ENCODE results near the gene CACNB3.

The CACNB3 gene

DNA sequence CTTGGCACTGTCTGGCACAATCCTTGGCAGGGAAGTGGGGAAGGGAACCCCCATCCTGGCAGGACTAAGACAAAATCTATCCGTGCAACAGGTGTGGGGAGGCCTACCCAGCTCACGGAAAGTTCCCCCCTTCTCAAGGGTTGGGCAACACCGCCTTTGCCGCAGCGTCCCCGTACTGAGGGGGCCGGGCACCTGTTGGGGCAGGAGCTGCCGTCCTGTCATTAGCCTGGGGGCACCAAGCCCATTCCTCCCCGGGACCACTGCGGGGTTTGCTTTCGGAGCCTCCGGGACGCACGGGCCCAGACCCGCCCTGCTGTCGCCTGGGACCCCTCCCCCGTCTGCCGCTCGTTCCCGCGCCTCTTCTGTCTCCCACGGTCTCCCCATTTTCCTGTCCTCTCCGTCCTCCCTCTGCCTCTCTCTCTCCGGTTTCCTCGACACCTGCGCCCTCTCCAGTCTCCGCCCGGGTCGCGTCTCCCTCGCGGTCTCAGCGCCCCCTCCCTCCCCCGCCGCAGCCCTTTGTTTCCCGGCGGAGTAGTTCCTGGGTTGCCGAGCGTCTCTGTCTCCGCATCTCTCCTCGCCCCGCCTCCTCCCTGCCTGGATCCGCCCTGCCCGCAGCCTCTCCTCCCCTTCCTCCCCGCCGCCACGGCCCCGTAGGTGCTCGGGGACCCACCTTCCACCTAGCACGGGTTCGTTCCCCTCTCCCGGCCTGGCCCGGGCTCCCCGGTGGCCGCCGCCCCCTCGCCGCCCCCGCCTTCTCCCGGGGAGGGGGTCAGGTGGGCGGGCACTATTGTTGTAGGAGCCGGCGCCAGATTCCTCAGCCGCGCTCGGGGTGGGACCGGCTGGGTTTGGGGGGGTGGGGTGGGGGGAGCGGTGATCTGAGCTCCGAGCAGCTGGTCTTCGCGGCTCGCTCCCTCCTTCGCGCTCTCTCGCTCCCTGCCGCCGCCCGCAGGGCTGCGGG lies at the start of gene CACNB3:
CACNB3 (plus strand) TSS at position 624 of the 958 bp plus-strand sequence. CDS start 434 bp downstream, outside the sequence.
- DNase-seq (ENCODE audit: low read depth) = no peak

DNA sequence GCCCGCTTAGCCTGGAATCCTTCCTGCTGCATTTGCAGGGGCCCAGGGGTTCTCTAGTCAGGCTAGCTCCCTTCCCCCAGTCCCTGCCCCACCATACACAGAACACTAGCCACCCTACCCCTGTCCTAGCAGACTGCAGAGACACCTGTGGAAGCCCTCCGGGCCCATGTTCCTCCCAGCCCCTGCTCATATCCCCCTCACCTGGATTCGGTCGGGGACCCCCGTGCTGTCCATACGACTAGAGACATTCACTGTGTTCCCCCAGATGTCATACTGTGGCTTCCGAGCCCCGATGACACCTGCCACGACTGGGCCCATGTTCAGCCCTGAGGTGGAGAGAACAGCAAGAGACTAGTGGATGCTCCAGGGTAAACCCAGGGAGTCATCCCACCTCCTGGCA lies 49.6 kb upstream of the CACNB3 start:
- DNase-seq (ENCODE audit: low read depth) = no peak

DNA sequence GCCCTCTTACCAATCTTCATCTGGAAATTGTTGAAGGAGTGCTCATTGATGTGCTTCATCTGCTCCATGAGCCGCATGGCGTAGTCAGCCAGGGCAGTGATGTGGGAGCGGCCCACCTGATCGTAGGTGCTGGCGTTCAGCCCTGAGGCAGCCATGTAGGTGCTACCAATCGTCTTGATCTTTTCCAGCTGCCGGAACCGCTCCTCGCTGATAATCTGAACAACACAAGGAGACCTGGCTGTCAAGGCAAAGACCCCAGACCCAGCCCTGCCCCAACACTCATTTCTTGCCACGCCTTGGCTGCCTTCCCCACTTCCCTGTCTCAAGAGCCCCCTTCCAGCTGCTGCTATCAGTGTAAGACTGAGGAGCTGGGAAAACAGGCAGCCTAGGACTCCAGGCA lies 47.5 kb upstream of the CACNB3 start:
- DNase-seq (ENCODE audit: low read depth) = no peak

DNA sequence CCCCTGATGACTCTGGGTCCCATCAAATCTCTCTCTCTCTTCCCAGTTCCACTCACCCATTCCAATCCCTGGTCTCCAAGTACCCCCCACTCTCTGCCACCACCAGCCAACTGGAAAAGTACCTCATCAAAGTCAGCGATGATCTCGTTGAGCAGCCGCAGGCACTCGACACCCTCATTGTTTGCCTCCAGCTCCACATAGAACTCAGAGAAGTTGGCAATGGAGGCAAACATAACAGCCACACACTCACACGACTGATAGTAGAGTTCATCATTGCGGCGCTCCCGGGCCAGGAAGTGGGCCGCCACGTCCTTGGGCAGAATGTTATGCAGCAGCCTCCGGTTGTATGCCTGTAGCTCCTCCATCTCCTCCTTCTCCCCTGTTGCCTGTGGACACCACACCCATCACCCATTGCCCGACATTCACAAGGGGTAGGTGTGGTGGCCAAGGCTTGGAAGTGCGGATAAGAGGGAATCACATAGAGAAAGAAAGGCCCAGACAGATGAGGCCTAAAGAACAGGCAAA lies 46.6 kb upstream of the CACNB3 start:
- no peak for DNase-seq (ENCODE audit: low read depth)

DNA sequence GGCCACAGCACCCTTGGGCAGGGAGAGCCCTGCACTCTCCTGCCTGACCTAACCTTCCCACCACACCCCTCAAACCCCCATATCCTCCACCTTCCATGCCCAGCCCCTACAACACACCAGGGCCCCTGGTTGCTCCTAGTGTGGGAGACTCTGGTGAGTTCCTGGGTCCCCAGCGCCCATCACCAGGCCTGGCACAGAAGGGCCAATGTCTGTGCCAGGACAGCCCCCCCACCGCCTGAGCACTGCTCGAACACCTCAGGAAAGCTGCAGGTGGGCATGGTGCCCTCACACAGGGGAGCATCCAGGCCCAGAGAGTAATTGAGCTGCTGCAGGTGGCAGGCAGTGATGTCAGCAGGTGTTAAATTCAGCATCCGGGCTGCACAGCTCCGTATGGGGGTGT lies 44.6 kb upstream of the CACNB3 start:
- DNase-seq (ENCODE audit: low read depth) = no peak

DNA sequence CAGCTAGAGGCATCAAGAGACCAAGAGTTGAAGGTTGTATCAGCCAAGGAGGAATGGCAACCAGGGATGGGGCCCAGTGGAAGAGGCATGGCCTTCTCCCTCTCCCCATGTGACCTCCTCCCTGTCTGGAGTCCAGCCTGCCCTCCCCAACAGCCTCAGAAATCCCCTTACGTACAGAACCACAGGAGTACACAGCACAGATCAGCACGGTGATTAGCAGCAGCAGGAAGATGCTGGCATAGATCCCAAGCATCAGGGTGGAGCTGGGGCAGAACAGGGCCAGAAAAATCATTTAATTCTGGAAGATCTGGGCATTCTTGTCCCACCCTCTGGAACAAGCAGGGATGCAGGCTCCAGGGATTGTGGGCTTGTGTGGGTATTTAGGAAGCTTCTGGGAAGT lies 43.8 kb upstream of the CACNB3 start:
- DNase-seq (ENCODE audit: low read depth) = no peak

DNA sequence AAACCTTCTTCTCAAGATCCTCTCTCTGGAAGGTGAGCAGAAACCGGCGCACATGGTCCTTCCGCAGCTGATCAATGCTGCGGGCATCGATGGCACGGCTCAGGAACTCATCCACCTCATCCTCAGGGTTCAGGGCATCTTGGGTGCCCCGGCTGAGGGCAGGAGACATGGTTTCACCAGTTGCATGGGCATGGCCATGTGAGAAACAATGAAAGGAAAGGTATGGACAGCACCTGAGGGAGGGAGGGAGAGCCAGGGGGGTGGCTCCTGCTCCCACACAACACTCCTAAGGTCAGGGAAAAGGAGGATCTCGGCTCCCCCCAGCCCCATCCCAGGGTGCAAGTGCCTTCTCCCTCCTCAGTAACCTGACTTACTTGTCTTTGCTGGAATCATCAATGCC lies 43.0 kb upstream of the CACNB3 start:
- DNase-seq (ENCODE audit: low read depth) = no peak

DNA sequence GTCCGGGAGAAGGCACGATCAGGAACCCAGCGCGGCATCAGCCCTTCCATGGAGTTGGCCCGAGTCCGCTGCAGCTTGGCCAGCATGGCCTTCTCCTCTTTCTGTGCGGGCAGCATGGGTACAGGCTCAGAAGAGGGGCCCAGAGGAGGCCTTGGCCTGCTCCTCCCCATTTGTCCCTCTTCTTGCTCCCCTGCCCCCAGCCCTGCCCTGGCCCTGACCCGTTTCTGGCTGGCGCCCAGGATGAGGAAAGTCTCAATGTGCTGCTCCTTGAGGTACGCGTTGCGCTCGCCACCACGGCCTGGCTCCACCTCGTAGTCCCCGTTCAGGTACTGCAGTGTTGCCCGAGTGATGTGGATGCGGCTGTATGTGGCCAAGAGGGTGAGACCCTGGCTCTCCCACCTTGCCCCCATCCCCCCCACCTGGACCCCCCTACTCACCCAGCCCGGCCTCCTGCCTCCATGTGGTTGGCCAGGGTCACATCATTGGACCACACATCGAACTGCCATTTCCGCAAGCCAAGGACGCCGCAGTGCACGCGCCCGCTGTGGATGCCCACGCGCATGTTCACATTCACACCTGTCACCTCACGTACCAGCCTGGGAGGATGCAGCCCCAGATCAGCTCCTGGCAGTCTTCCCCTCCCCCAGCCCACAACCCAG lies 42.2 kb upstream of the CACNB3 start:
- no peak for DNase-seq (ENCODE audit: low read depth)

DNA sequence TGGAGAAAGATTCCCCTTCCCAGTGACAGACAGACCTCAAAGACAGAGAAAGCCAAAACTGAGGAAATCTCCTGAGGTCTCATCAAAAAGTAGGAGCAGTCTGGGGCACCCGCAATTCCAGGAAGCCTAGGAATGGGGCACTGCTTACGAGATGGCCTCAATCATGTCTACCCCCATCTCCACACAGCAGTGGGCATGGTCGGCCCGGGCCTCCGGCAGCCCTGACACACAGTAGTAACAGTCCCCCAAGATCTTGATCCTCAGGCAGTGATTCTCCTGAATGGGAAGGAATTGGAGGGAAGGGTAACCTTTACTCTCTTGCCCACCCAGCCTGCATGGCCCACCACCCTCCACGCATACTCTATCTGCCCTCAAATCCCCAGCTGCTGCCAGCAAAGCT lies 41.3 kb upstream of the CACNB3 start:
- DNase-seq (ENCODE audit: low read depth) = no peak

DNA sequence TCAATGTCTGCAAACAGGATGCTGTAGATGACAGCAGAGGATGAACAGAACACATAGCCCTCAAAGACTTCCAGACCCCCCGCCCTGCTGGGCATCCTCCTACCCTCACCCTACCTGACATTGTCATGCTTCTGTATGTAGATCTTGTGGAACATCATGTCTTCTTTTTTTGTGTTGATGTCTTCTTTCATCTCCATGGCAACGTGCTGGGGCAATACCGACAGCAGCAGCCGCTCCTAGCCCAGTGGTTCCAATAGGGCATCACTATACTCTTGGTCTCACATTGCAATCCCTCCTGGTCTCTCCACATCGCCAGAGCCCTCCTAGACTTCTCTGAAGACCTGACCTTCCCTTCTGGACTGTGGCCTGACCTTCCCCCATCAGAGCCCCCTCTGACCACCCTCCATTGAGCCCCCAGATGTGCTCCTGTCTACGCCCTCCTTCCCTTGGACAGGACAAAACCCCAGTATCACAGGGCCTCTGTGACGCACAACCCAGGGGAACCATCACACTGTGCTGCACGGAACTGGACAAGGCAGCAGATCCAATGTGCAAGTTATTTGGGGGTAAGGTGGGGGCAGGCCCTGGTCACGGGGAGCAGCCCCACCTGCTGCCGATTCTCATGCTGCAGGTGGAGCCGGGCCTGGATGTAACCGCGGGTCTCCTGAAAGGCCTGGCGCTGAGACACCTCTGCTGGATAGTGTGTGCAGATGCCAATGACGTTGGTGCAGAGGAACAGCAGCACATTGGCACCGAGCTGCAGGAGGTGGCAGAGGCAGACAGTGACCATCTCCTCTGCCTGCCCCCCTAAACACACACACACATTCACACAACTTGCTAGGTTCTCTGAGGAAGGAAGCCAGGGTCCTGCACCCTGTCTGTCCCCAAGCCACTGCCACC lies 40.5 kb upstream of the CACNB3 start:
- DNase-seq (ENCODE audit: low read depth) = no peak

DNA sequence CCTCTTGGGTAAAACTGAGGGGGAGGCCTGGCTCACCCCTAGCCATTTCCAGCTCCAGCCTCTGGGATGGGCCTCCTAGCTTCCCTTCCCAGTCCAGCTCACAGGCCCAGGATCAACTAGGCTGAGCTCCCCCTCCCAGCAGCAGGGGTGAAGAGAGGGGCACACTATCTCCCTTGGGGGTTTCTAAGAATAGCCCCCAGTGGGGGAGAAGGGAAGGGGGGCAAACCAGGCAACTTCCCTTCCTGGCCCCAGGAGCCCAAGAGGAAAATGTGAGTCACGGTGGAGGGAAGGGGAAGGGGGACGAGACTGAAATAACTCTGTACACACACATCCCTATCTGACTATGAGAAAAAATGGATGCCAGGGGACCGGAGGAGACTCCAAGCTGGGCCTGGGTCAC lies 38.4 kb upstream of the CACNB3 start:
- DNase-seq (ENCODE audit: low read depth) = peak; percentile 32

DNA sequence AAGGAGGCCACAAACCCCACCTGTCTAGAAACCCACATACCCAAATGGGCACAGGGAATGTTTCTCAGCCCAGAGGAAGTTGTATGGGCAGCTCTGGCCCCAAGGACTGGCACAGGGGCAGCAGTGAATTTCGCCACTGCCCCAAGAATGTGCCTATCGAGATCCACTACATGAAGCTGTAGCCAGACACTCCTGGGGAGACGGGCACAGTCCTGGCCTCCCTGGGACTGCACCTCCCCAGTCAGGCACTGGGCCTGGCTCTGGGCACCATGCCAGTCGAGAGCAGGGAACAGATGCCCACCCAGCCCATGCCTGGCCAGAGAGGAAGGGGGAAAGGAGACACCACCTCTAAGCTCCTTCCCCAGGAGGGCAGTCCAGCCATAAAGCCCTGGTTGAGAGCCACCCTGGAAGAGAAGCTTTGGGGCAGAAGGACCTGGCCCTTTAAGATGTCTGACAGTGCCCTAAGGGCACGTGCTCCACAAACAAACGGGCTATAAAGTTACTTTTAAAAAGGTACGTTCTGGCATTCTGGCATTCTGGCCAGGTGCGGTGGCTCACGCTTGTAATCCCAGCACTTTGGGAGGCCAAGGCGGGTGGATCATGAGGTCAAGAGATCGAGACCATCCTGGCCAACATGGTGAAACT lies 37.8 kb upstream of the CACNB3 start:
- no peak for DNase-seq (ENCODE audit: low read depth)

DNA sequence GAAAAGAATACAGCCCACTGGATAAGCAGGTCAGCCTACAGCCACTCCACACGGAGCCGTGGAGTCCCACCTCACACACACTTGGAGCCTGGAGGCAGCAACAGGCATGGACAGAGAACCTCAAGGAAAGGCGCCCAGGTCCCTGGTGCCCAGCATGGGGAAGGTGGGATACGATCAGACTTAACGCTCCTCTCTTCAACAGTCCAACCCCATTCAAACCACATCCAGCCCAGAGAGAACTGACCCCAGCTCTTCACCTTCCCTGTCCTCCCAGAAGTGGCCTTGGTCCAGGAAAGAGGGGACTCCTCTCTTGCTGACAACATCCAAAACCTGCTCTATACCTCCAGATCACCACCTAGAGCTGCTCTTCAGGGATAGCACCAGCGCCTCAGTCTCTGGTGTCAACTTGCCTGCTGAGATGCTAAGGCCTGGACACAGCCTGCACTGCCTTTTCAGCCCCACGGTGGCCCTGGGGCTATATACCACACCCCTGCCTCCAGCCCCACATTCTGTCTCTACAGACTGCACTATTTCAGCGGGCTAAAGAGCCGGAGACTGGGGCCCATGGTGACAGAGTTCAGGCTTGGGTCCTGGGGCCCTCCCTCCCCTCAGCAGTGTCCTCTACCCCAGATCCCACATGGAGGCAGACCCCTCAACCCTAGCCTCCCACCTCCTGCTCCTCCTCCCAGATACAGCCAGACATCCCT lies 36.4 kb upstream of the CACNB3 start:
- DNase-seq (ENCODE audit: low read depth) = no peak

DNA sequence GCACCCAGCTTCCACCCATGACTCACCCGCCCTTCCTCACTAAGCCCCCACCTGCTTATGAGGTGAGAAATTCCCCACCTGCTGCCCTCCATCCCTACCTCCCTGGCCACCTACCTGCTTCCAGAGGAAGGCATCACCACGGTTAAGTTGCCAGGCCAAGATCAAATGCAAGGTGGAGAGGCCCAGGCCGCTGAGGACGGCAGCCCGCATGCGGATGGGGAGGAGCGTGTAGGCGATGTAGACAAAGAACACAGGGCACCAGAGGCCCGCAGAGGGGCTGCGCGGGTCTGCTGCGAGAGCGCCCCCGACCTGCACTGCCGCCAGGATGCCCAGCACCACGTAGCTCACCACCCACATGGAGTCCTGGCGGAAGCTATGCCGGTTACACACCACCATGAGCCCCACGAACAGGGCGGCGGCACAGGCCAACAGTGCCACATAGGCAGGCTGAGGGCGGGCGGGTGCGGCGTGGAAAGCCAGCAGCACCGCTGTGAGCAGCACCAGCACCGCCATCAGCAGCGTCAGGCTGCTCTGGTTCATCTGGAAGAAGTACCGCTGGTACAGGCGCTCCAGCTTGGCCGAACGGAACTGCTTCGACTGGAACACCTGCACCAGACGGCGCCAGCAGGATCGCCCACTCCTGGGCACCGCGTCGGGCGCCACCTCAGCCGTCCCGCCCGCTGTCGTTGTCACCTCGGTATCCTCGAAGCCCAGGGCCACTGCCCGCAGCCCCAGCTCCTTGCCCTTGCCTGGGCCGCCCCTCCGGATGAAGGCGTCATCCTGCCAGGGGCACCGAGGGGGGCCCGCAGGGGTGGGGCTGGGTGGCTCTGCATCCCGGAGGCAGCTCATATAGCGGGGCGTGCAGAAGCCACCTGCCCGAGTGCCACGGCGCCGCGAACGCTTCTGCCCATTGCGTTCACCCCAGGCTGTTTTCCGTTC lies 35.6 kb upstream of the CACNB3 start:
- no peak for DNase-seq (ENCODE audit: low read depth)

DNA sequence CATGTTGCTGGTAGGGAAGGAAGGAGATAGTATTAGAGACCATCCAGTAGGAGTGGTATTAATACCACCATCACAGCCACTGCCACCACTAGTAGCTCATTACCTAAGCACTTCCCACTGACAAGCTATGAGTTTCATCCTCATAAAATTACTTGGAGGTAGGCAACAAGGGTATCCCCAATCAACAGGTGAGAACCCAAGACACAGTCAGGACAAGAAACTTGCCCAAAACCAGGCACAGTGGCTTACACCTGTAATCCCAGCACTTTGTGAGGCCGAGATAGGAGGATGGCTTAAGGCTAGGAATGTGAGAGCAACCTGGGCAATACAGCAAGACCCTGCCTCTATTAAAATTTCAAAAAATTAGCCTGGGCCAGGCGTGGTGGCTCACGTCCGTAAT lies 34.9 kb upstream of the CACNB3 start:
- no peak for DNase-seq (ENCODE audit: low read depth)

DNA sequence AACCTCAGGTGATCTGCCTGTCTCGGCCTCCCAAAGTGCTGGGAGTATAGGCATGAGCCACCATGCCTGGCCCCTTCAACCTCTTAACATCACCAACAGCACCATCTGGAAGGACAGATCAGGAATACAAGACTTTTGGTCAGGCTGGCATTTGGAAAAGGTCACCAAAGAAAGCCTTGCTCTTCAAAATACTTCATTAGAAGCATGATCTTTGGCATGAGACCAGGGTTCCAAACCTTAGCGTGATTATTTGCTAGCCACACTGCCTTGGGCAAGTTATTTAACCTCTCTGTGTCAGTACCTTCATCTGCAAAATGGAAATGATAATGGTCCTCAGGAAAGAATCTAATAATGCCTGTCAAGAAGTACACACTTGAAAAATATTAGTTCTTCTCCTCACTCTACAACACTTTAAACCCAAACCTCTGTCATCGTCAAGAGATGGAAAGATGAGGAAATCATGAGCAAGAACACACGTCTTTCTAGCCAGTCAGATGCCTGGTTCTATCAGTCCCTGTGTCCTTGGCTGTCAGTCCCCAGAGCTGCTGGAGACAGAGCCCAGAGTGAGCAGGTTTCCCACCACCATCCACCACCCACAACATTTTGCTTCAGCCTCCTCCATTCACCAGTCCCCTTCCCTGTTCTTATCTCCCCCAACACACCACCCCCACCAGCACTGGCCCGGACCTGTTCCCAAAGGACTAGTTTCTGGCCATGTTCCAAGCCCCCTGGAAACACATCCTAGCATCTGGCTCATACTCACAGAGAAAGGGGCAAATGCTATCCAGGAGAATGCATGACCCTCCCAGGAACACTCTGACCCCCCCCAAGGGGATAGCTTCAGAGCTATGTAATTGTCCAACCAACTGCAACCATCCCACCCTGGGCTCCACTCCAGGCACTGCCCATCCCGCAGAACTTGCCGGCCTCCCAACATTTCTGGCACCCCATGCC lies 31.4 kb upstream of the CACNB3 start:
- DNase-seq (ENCODE audit: low read depth) = no peak

DNA sequence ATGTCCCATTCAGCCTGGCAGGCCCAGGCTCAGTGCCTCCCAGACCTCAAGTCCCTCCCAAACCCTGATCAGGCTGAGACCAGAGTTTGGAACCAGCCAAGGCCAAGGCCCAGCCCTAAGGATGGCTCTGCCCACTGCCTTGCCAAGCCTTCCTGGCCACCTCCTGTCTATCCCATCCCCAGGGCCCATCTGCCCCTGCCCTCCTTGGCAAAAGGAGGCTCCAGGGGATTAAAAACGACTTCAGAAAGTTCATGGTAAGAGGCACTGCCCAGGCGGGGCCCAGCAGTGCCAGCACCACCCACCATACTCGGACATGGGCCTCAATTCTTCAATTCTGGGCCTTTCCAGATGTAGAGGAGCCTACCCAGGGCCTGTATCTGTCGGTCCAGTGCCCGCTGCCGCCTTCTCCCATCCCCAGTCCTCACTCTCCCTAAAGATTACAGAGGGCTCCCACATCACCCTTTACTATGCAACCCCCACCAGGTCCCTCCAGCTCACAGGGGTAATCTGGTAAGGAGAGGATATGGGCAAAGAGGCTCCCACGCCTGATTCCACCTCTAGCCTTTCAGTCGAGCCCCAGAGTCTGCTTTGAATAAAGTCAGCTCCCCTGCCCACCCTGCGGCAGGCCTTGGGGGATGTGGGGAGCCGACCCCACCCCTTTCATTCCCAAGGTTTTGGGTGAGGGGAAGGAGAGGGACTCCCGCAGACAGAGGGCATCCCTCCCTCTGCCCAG lies 30.3 kb upstream of the CACNB3 start:
- DNase-seq (ENCODE audit: low read depth) = no peak

DNA sequence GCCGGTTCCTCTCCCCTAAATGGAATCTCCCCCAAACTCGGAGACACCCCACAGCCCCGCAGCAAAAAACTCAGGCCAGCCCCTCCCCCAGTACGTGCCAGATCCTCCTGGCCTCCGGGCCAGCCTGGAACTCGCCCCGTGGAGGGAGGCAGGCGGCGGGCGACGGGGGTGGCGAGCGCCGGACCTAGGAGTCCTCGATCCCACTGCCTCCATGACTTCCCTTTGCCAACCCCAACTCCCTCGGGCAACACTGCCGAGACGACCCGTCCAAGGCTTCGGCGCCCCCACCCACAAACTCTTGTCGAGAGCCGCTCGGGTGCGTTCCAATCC lies 29.8 kb upstream of the CACNB3 start:
- no peak for DNase-seq (ENCODE audit: low read depth)
